Liver (tissue), 9 donors: ENCODE data around the gene DBT. TPM values are rescaled to one million over a fixed set of nuclear protein-coding genes. Genes with fewer than 3 reads are reported as not detected.

Experiments
- DNase-seq: peaks from one replicate; pipeline ENCODE4 v3.0.0-alpha.2; 2017; ENCODE audit warnings: low spot score
- H3K27ac ChIP-seq, 2 donors: one replicate each; pipeline ENCODE4 v1.7.0; 2013; ENCODE audit warnings: inconsistent platforms in 2 of 2, low read length in 2 of 2, control low read depth in 1 of 2, low read depth in 1 of 2, mild to moderate bottlenecking in 1 of 2
- H3K27me3 ChIP-seq, 4 donors: one replicate each; pipeline versions ENCODE4 v1.6.1 to v1.7.0; 2013; ENCODE audit warnings: low read length in 3 of 4, inconsistent platforms in 1 of 4, mild to moderate bottlenecking in 1 of 4, moderate library complexity in 1 of 4; ENCODE audit not compliant: control insufficient read depth in 4 of 4, insufficient read depth in 4 of 4
- H3K36me3 ChIP-seq, 4 donors: one replicate each; pipeline versions ENCODE4 v1.6.1 to v1.7.0; 2013; ENCODE audit warnings: low read length in 3 of 4, mild to moderate bottlenecking in 3 of 4, low read depth in 1 of 4, moderate library complexity in 1 of 4; ENCODE audit not compliant: control insufficient read depth in 4 of 4, insufficient read depth in 3 of 4
- H3K4me1 ChIP-seq, 4 donors: one replicate each; pipeline versions ENCODE4 v1.6.1 to v1.7.0; 2013; ENCODE audit warnings: low read length in 3 of 4, mild to moderate bottlenecking in 3 of 4, moderate library complexity in 1 of 4; ENCODE audit not compliant: control insufficient read depth in 4 of 4, insufficient read depth in 4 of 4
- H3K4me3 ChIP-seq, 3 donors: one replicate each; pipeline versions ENCODE4 v1.6.1 to v1.7.0; 2013; ENCODE audit warnings: low read length in 3 of 3, control low read depth in 1 of 3, low read depth in 1 of 3, mild to moderate bottlenecking in 1 of 3
- H3K9ac ChIP-seq, 2 donors: one replicate each; pipeline ENCODE4 v1.7.0; 2013; ENCODE audit warnings: low read length in 2 of 2, mild to moderate bottlenecking in 2 of 2, moderate library complexity in 2 of 2, control low read depth in 1 of 2, low read depth in 1 of 2
- H3K9me3 ChIP-seq, 4 donors: one replicate each; pipeline versions ENCODE4 v1.6.1 to v1.7.0; 2013; ENCODE audit warnings: low read length in 3 of 4; ENCODE audit not compliant: control insufficient read depth in 4 of 4
- ATF3 ChIP-seq: IDR thresholded peaks from 2 replicates; pipeline ENCODE4 v1.6.1; 2016; ENCODE audit warnings: antibody characterized with exemption
- FOXA1 ChIP-seq: IDR thresholded peaks from 2 replicates; pipeline ENCODE4 v1.6.1; 2016; ENCODE audit warnings: antibody characterized with exemption
- FOXA2 ChIP-seq: IDR thresholded peaks from 2 replicates; pipeline ENCODE4 v1.6.1; 2016; ENCODE audit warnings: antibody characterized with exemption
- GABPA ChIP-seq, 2 donors: IDR thresholded peaks in 1 of 2; conservative IDR thresholded peaks in 1 of 2; 2 replicates each; pipeline ENCODE4 v1.6.1; 2016; ENCODE audit warnings: antibody characterized with exemption in 2 of 2, mild to moderate bottlenecking in 1 of 2, moderate library complexity in 1 of 2
- HNF4A ChIP-seq, 2 donors: conservative IDR thresholded peaks; 2 replicates each; pipeline ENCODE4 v1.6.1; 2016; ENCODE audit warnings: antibody characterized with exemption in 2 of 2, mild to moderate bottlenecking in 2 of 2
- HNF4G ChIP-seq: IDR thresholded peaks from 2 replicates; pipeline ENCODE4 v1.6.1; 2016; ENCODE audit warnings: antibody characterized with exemption
- JUND ChIP-seq, 2 donors: IDR thresholded peaks; 2 replicates each; pipeline ENCODE4 v1.6.1; 2016; ENCODE audit warnings: antibody characterized with exemption in 2 of 2
- NR2F2 ChIP-seq: IDR thresholded peaks from 2 replicates; pipeline ENCODE4 v1.6.1; 2016; ENCODE audit warnings: antibody characterized with exemption
- RAD21 ChIP-seq, 2 donors: IDR thresholded peaks; 2 replicates each; pipeline ENCODE4 v1.6.1; 2016; ENCODE audit warnings: antibody characterized with exemption in 2 of 2, mild to moderate bottlenecking in 2 of 2
- RXRA ChIP-seq, 2 donors: IDR thresholded peaks; 2 replicates each; pipeline ENCODE4 v1.6.1; 2017 to 2018; ENCODE audit warnings: antibody characterized with exemption in 2 of 2, mild to moderate bottlenecking in 1 of 2
- SP1 ChIP-seq: IDR thresholded peaks from 2 replicates; pipeline ENCODE4 v1.6.1; 2018; ENCODE audit warnings: antibody characterized with exemption, mild to moderate bottlenecking
- TAF1 ChIP-seq: conservative IDR thresholded peaks from 2 replicates; pipeline ENCODE4 v1.6.1; 2016; ENCODE audit warnings: antibody characterized with exemption, mild to moderate bottlenecking
- YY1 ChIP-seq: IDR thresholded peaks from 2 replicates; pipeline ENCODE4 v1.6.1; 2016; ENCODE audit warnings: antibody characterized with exemption, mild to moderate bottlenecking
- WGBS: extraction: QIAGEN DNeasy Blood & Tissue Kit; methylation state at CpG from one replicate; pipeline ENCODE4 v1.1.7; 2013; 5-methylcytosine and 5-hydroxymethylcytosine counted together
- polyA plus RNA-seq, 2 donors: library from polyadenylated mRNA; stranded (reverse) in 1 of 2; unstranded in 1 of 2; fragments of 200-250 nt in 1 of 2; fragments of >200 nt in 1 of 2; fragmentation: Nextera tagmentation in 1 of 2; extraction: Ambion mirVana in 1 of 2; gene quantifications; one replicate each; pipeline versions ENCODE4 v1.2.1 to v1.2.3, GENCODE V29; 2013 to 2015
- total RNA-seq, 2 donors: library from RNA; depleted of rRNA; stranded (reverse); fragments of >200 nt; gene quantifications; one replicate each; pipeline ENCODE4 v1.2.3, GENCODE V29; 2014
- TF ChIP-seq, protein P1 (sequence below): IDR thresholded peaks from 2 replicates; pipeline ENCODE4 v1.6.1; 2016; ENCODE audit warnings: antibody characterized with exemption
- TF ChIP-seq, protein P2 (sequence below): IDR thresholded peaks from 2 replicates; pipeline ENCODE4 v1.6.1; 2016; ENCODE audit warnings: antibody characterized with exemption, mild to moderate bottlenecking
- donor health status: healthy.
- donor health status: healthy.
- donor health status: healthy.
- donor health status: healthy.
- donor health status: healthy.

The DBT gene
- total and polyA plus RNA-seq, 4 donors, result 7.7 to 10.7 (median 9.1) TPM

- Histone ChIP-seq H3K4me1 (no peaks in the 10 kb centered on the region), H3K4me3 (no peak overlapping the region), H3K9ac (no peak overlapping the region), H3K36me3 (peaks cover 3 to 26% (median 10%) of the 10 kb centered on the region in 4 donors), H3K27me3 (no peaks in the 10 kb centered on the region), H3K27ac (no peak overlapping the region), H3K9me3 (no peaks in the 10 kb centered on the region)
- no peak for DNase-seq
- TF ChIP-seq GABPA (IDR thresholded peaks at IDR 0.05 in 1 of 2, conservative IDR thresholded peaks at IDR 0.05 in 1 of 2), result no peak
- no peak for TF ChIP-seq SP1
- no peak for TF ChIP-seq ATF3
These were observed 27.2 kb downstream of the DBT start for GRCh38 chr1:100222428-100222827.

DNA sequence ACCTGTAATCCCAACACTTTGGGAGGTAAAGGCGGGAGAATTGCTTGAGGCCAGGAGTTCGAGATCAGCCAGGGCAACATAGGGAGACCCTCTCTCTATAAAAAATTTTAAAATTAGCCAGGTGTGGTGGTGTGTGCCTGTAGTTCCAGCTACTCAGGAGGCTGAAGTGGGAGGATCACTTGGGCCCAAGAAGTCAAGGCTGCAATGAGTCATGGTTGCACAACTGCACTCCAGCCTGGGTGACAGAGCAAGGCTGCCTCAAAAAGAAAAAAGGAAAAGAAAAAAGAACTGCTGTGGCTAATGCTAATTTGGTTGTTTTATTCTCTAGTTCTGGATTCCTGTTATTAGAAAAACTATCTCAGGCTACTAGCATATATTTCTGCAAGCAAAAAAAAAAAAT lies 29.8 kb downstream of the DBT start:
- Histone ChIP-seq H3K9ac (no peak overlapping the region), H3K4me1 (peaks cover 0 to 3% (median 0%) of the 10 kb centered on the region in 4 donors), H3K9me3 (no peaks in the 10 kb centered on the region), H3K36me3 (peaks cover 3 to 24% (median 14%) of the 10 kb centered on the region in 4 donors), H3K27ac (no peak overlapping the region), H3K4me3 (no peak overlapping the region), H3K27me3 (no peaks in the 10 kb centered on the region)
- TF ChIP-seq HNF4A (conservative IDR thresholded peaks at IDR 0.05), result no peak
- TF ChIP-seq, protein P1, sequence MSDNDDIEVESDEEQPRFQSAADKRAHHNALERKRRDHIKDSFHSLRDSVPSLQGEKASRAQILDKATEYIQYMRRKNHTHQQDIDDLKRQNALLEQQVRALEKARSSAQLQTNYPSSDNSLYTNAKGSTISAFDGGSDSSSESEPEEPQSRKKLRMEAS, result no peak
- no peak for TF ChIP-seq ATF3
- TF ChIP-seq, protein P2, sequence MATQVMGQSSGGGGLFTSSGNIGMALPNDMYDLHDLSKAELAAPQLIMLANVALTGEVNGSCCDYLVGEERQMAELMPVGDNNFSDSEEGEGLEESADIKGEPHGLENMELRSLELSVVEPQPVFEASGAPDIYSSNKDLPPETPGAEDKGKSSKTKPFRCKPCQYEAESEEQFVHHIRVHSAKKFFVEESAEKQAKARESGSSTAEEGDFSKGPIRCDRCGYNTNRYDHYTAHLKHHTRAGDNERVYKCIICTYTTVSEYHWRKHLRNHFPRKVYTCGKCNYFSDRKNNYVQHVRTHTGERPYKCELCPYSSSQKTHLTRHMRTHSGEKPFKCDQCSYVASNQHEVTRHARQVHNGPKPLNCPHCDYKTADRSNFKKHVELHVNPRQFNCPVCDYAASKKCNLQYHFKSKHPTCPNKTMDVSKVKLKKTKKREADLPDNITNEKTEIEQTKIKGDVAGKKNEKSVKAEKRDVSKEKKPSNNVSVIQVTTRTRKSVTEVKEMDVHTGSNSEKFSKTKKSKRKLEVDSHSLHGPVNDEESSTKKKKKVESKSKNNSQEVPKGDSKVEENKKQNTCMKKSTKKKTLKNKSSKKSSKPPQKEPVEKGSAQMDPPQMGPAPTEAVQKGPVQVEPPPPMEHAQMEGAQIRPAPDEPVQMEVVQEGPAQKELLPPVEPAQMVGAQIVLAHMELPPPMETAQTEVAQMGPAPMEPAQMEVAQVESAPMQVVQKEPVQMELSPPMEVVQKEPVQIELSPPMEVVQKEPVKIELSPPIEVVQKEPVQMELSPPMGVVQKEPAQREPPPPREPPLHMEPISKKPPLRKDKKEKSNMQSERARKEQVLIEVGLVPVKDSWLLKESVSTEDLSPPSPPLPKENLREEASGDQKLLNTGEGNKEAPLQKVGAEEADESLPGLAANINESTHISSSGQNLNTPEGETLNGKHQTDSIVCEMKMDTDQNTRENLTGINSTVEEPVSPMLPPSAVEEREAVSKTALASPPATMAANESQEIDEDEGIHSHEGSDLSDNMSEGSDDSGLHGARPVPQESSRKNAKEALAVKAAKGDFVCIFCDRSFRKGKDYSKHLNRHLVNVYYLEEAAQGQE, result no peak
- no peak for TF ChIP-seq FOXA2
- no peak for TF ChIP-seq GABPA (IDR thresholded peaks at IDR 0.05 in 1 of 2, conservative IDR thresholded peaks at IDR 0.05 in 1 of 2)
- no peak for TF ChIP-seq NR2F2
- no peak for TF ChIP-seq RXRA (IDR thresholded peaks at IDR 0.05)
- no peak for TF ChIP-seq TAF1
- TF ChIP-seq HNF4G, result no peak
- TF ChIP-seq RAD21 (IDR thresholded peaks at IDR 0.05), result no peak
- no peak for TF ChIP-seq YY1
- no peak for TF ChIP-seq JUND (IDR thresholded peaks at IDR 0.05)
- TF ChIP-seq FOXA1, result no peak
- WGBS, result 98% methylated on average over 2 of the region's 2 CpGs
- DNase-seq, result no peak

DNA sequence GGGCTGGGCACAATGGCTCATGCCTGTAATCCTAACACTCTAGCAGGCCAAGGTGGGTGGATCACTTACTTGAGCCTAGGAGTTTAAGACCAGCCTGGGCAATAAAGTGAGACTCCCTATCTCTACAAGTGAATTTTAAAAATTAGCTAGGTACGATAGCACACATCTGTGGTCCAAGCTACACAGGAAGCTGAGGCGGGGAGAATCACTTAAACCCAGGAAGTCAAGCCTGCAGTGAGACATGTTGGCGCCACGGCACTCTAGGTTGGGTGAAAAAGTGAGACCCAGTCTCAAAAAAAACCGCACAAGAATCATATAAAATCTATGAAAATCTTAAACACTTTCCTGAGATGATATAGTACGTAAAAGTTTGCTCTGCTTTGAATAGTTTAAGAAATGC lies 30.2 kb downstream of the DBT start:
- Histone ChIP-seq H3K4me1 (peaks cover 0 to 3% (median 0%) of the 10 kb centered on the region in 4 donors), H3K4me3 (no peak overlapping the region), H3K27me3 (no peaks in the 10 kb centered on the region), H3K9me3 (no peaks in the 10 kb centered on the region), H3K9ac (no peak overlapping the region), H3K27ac (no peak overlapping the region), H3K36me3 (peaks cover 3 to 28% (median 17%) of the 10 kb centered on the region in 4 donors)
- TF ChIP-seq FOXA2 (no peak), ATF3 (no peak)
- DNase-seq, result no peak
- 74% methylated on average over 6 of the region's 6 CpGs for WGBS
